Astrocyte of the hippocampus (primary cell): ENCODE results near the gene NUP188.

Experiments
- DNase-seq: peaks from one replicate; pipeline ENCODE4 v3.0.0; 2011; ENCODE audit warnings: low read depth, low spot score

NUP188 gene

DNA sequence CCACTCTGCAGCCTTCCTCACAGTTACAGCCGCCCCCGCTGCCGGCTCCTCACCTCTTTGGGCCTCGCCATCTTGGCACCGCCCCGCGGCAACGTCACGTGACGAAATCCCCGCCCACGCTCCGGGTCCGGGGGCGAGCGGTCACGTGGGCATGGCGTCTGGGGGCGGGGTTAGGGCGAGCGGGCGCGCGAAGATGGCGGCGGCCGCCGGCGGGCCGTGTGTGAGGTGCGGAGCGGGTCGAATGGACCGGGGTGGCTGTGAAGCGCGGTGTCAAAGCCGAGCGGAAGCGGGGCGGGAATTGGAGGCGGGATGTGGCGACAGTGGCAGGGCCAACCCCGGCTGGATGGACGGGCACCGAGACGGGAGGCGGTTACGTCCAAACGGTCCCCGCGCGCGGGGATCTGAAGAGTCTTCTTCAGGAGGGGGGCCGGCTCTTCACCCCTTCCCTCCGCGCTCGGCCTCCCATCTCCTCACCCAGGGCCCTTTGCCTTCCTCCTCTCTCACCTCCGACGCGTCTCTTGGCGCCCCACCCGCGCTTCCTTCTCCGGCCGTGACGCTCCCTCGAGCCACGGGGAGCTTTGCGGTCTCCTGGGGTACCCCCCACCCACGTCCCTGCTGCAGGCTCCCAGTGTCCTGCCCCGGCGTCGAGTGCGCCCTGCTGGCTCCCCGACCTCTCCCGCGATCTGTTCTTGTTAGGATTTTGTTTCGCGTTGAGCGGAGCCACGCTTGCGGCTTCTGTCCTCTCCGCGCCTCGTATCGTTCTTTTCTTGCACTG lies at the start of gene NUP188, which contains the start of gene DOLK:
NUP188 (plus strand) TSS at position 173 of the 775 bp plus-strand sequence; CDS start at position 194, 21 bp downstream.
DOLK (minus strand) TSS at position 77 of the 775 bp plus-strand sequence. CDS start 300 bp downstream, outside the sequence.
- peak; percentile 98 for DNase-seq

- no peak for DNase-seq
These were observed 49.1 kb upstream of the NUP188 start for GRCh38 chr9:128898382-128898781.

GRCh38 chr9:128898845-128899565 lies 48.5 kb upstream of the NUP188 start:
- no peak for DNase-seq

GRCh38 chr9:128899566-128900322 lies 47.8 kb upstream of the NUP188 start:
- DNase-seq = no peak

- DNase-seq = no peak
These were observed 46.1 kb upstream of the NUP188 start for GRCh38 chr9:128901379-128901778.

DNA sequence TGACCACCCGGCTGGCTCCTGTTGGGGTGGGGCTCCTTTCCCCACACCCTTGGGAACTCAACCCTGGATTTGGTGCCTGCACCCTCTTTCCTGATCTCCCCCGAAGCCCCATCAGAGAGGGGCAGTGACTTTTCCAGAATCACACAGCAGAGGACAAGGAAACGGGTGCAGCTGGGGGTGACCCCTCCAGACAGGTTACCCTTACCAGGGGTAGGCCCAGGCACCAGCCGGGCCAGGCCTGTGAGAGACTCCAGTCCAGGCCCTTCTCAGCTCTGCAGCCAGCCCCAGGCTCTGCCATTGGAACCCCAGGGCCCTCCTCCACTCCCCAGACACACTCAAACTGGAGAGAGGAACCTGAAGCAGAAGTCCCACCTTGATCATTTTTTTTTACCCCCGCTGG lies 45.7 kb upstream of the NUP188 start:
- no peak for DNase-seq

DNA sequence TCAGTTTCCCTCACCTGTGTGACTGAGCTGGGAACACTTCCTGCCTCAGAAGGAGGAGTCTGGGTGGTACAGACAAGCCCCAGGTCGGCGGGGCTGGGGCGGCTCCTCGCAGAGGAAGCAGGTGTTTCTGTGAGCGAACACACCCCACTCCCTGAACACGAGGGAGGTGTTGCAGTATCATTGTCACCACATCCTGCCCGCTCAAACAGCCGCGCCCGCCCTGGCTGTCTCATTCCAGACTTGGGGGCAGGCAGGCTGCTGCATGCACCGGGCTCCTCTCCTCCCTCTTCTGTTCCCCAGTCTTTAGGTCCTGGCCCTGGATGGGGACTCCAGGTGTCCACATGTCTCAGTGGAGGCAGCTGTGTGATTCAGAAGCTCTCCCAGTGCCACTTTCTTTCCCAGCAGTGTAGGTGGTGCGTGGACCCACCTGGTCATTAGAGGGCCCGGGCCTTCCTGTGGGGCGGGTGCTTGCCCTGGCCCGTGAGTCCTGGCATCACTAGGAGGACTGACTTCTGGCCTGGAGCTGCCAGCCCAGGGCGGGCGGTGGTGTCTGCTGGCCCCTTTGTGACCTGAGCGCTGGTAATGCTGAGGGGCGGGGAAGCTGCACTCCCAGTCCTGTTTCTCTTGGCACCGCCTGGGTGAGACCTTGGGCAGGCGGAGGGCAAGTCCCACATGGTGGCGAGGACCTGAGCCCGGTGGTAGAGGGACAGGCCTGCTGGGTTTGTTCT lies 45.0 kb upstream of the NUP188 start:
- no peak for DNase-seq

GRCh38 chr9:128903079-128903461 lies 44.4 kb upstream of the NUP188 start:
- DNase-seq = no peak

GRCh38 chr9:128903871-128904620 lies 43.5 kb upstream of the NUP188 start:
- no peak for DNase-seq

- DNase-seq = no peak
These were observed 41.5 kb upstream of the NUP188 start for GRCh38 chr9:128905964-128906363.

GRCh38 chr9:128906741-128907140 lies 40.8 kb upstream of the NUP188 start:
- no peak for DNase-seq

- DNase-seq = no peak
These were observed 39.1 kb upstream of the NUP188 start for GRCh38 chr9:128908372-128908771.

- no peak for DNase-seq
These were observed 37.6 kb upstream of the NUP188 start for GRCh38 chr9:128909859-128910258.

GRCh38 chr9:128910906-128911305 lies 36.6 kb upstream of the NUP188 start:
- DNase-seq = no peak

GRCh38 chr9:128911529-128912035 lies 35.9 kb upstream of the NUP188 start:
- DNase-seq = peak; percentile 84

- DNase-seq = peak; percentile 95
These were observed 35.1 kb upstream of the NUP188 start for GRCh38 chr9:128912270-128912853.

DNA sequence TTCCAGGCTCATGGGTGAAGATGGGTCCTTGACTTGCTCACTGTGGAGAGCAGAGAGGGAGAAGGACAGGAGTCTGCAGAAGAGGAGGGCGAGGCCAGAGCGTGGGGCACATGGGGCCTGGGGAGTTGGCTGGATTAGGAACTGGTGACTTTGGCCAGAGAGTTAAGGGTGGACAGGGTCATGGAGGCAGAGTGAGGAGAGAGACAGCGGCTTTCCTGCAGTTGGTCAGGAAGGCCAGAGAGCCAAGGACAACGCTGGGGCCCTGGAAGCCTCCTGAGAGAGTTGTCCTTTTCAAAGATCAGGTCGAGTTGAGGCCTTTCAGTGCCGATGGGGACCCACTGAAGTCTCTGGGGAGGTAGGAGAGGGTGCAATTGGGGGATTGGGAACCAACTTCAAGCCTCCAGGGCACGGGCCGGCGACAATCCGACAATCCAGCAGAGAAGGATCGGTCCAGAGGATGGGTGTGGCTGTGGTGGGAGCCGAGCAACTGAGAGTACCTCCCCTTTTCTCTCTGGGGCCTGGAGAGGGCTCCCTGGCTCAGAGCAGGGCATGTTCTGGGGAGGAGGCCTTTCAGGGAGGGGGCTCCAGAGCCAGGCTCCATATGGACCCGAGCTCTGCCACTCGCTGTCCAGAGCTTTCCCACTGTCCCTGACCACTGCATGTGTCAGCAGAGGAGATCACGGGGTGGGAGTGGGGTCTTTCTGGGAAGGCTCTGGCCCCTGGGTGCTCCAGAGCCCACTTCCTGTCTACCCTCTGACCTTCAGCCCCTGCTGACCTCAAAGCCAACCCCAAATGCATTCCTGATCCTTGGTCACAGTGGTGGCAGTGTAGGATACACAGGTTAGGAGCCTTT lies 34.2 kb upstream of the NUP188 start:
- DNase-seq = no peak

GRCh38 chr9:128913995-128914772 lies 33.3 kb upstream of the NUP188 start:
- DNase-seq = no peak
